Measurements from ENCODE around the gene LRIG1. TPM values are rescaled to one million over a fixed set of nuclear protein-coding genes. Genes with fewer than 3 reads are reported as not detected.

The LRIG1 gene
- total RNA-seq, 6 experiments from 2014 or later: 15.8 to 23.2 (median 17.8) TPM

GRCh38 chr3:66371432-66371831 is 129.4 kb downstream of the LRIG1 start:
- TF ChIP-seq POLR2A (IDR thresholded peaks at IDR 0.05): no peak
- TF ChIP-seq, protein P1, sequence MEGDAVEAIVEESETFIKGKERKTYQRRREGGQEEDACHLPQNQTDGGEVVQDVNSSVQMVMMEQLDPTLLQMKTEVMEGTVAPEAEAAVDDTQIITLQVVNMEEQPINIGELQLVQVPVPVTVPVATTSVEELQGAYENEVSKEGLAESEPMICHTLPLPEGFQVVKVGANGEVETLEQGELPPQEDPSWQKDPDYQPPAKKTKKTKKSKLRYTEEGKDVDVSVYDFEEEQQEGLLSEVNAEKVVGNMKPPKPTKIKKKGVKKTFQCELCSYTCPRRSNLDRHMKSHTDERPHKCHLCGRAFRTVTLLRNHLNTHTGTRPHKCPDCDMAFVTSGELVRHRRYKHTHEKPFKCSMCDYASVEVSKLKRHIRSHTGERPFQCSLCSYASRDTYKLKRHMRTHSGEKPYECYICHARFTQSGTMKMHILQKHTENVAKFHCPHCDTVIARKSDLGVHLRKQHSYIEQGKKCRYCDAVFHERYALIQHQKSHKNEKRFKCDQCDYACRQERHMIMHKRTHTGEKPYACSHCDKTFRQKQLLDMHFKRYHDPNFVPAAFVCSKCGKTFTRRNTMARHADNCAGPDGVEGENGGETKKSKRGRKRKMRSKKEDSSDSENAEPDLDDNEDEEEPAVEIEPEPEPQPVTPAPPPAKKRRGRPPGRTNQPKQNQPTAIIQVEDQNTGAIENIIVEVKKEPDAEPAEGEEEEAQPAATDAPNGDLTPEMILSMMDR (IDR thresholded peaks at IDR 0.05): no peak
- intact Hi-C loops (cut with DNase I): no loop called here
- H3K4me1 ChIP-seq: peaks cover 0 to 4% (median 0%) of the 10 kb centered on the region in 4 donors
- DNase-seq: no peak
- H3K27ac ChIP-seq: no peak overlapping the region
- no peak overlapping the region for H3K4me3 ChIP-seq
- H3K27me3 ChIP-seq: no peaks in the 10 kb centered on the region
- H3K9me3 ChIP-seq: no peaks in the 10 kb centered on the region
- ATAC-seq: no peak
- H3K36me3 ChIP-seq: no peaks in the 10 kb centered on the region
- WGBS (ENCODE audit: insufficient coverage, low coverage, low lambda C conversion rate, missing lambda C conversion rate): 86% methylated on average over 7 of the region's 7 CpGs

- no peak for DNase-seq
- Histone ChIP-seq H3K27ac (no peak overlapping the region), H3K36me3 (no peaks in the 10 kb centered on the region), H3K4me3 (no peak overlapping the region), H3K4me1 (no peaks in the 10 kb centered on the region), H3K9me3 (no peaks in the 10 kb centered on the region), H3K27me3 (no peaks in the 10 kb centered on the region)
- peak in 1 of 4 donors; percentile 17 for ATAC-seq
- no peak for TF ChIP-seq POLR2A (IDR thresholded peaks at IDR 0.05)
- TF ChIP-seq, protein P1 (IDR thresholded peaks at IDR 0.05): no peak
- WGBS (ENCODE audit: insufficient coverage, low coverage, low lambda C conversion rate, missing lambda C conversion rate): 80% methylated on average over 2 of the region's 7 CpGs
- intact Hi-C loops (cut with DNase I): no loop called here
Measured at GRCh38 chr3:66370179-66370578, 130.6 kb downstream of the LRIG1 start.

DNA sequence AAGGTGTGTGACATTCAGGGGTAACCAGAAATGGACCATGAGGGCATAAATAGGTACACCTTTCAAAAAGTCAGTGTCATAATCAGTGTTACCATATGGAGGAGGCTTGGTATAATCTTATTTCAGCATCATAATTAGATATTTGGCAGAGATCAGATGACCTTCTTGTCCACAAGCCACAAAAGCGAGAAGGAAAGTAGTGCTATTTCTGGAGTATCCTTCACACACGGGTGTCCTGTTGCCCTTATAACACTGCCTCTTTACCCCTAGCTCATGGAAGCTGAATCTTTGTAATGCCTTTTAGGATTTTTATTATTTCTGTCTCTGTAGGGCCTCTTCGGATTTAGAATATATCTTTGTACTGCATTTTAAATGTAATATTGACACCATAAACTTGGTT is 132.8 kb downstream of the LRIG1 start:
- H3K4me3 ChIP-seq: no peak overlapping the region
- no peaks in the 10 kb centered on the region for H3K36me3 ChIP-seq
- ATAC-seq: no peak
- intact Hi-C loops (cut with DNase I): no loop called here
- no peaks in the 10 kb centered on the region for H3K9me3 ChIP-seq
- H3K4me1 ChIP-seq: no peaks in the 10 kb centered on the region
- TF ChIP-seq, protein P1 (IDR thresholded peaks at IDR 0.05): no peak
- no peak for TF ChIP-seq POLR2A (IDR thresholded peaks at IDR 0.05)
- 90% methylated on average over 3 of the region's 3 CpGs for WGBS (ENCODE audit: insufficient coverage, low coverage, low lambda C conversion rate, missing lambda C conversion rate)
- no peak for DNase-seq
- no peak overlapping the region for H3K27ac ChIP-seq
- no peaks in the 10 kb centered on the region for H3K27me3 ChIP-seq

DNA sequence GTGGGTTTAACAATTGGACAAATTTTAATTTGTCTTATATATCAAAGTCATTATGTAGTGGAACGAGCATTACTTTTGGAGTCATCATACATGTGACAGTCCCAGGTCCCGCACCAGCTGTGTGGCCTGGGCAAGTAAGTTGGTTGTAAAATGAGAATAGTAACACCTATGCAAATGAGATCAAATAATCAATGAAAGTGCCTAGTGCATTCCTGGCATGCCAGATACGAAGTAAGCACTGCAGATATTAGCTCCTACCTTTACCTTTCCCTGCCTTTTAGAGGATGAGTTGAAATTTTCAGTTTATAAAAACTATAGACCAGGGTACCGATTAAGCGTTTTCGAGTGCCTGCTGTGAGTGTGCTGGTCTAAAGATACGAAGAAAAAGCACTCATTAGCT is 134.1 kb downstream of the LRIG1 start:
- H3K27ac ChIP-seq: no peak overlapping the region
- no peak overlapping the region for H3K4me3 ChIP-seq
- no peak for TF ChIP-seq POLR2A (IDR thresholded peaks at IDR 0.05)
- TF ChIP-seq, protein P1 (IDR thresholded peaks at IDR 0.05): no peak
- DNase-seq (no peak), ATAC-seq (no peak)
- no peaks in the 10 kb centered on the region for H3K27me3 ChIP-seq
- no peaks in the 10 kb centered on the region for H3K36me3 ChIP-seq
- no peaks in the 10 kb centered on the region for H3K4me1 ChIP-seq
- intact Hi-C loops (cut with DNase I): no loop called here
- WGBS (ENCODE audit: insufficient coverage, low coverage, low lambda C conversion rate, missing lambda C conversion rate): 88% methylated on average over 7 of the region's 7 CpGs
- H3K9me3 ChIP-seq: no peaks in the 10 kb centered on the region

DNA sequence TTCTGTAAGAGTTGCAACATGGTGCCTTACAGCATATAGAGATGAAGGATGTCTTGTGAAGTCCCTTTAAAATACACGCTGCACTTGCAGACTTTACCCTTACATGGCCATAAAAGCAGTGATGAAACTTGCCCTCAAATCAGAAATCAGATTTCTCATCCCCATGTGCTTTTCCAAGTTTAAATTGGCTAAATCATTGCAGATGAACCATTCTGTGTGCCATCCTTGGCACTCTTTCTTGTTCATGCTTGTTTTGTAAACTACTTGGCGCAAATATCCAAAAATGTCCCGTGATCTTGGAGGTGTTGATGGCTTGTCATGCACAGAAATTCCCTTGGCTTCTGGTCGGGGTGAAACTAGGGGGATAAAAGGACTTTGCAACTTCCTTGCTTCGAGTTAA is 135.7 kb downstream of the LRIG1 start:
- Histone ChIP-seq H3K27me3 (no peaks in the 10 kb centered on the region), H3K36me3 (no peaks in the 10 kb centered on the region), H3K9me3 (no peaks in the 10 kb centered on the region), H3K4me1 (no peaks in the 10 kb centered on the region), H3K4me3 (no peak overlapping the region), H3K27ac (no peak overlapping the region)
- intact Hi-C loops (cut with DNase I): no loop called here
- no peak for ATAC-seq
- TF ChIP-seq POLR2A (IDR thresholded peaks at IDR 0.05): no peak
- TF ChIP-seq, protein P1 (IDR thresholded peaks at IDR 0.05): no peak
- no peak for DNase-seq
- 70% methylated on average over 5 of the region's 5 CpGs for WGBS (ENCODE audit: insufficient coverage, low coverage, low lambda C conversion rate, missing lambda C conversion rate)
